Parathyroid adenoma (tissue), 2 donors: ENCODE measurements around the gene MAPKAPK3.
A peak's percentile ranks its signal among the peaks of the same experiment; 100 is the strongest.

Source experiments
- H2AFZ ChIP-seq: fragments of 300-600 bp; sonication (generic); one replicate; pipeline ENCODE4 v1.7.0; 2017; ENCODE audit warnings: antibody characterized with exemption, mild to moderate bottlenecking
- H3K27ac ChIP-seq: fragments of 300-600 bp; sonication (generic); one replicate; pipeline ENCODE4 v1.7.0; 2017
- H3K27me3 ChIP-seq: fragments of 300-600 bp; sonication (generic); one replicate; pipeline ENCODE4 v1.7.0; 2017; ENCODE audit warnings: low read length; ENCODE audit not compliant: control insufficient read depth, insufficient read depth
- H3K36me3 ChIP-seq: fragments of 300-600 bp; sonication (generic); one replicate; pipeline ENCODE4 v1.7.0; 2017; ENCODE audit warnings: low read length; ENCODE audit not compliant: control insufficient read depth, insufficient read depth
- H3K4me1 ChIP-seq: fragments of 300-600 bp; sonication (generic); one replicate; pipeline ENCODE4 v1.7.0; 2017; ENCODE audit warnings: control low read depth
- H3K4me2 ChIP-seq: fragments of 300-600 bp; sonication (generic); one replicate; pipeline ENCODE4 v1.7.0; 2017; ENCODE audit warnings: low read length
- H3K4me3 ChIP-seq: fragments of 300-600 bp; sonication (generic); one replicate; pipeline ENCODE4 v1.7.0; 2017; ENCODE audit warnings: low read depth, low read length
- H3K79me2 ChIP-seq: fragments of 300-600 bp; sonication (generic); one replicate; pipeline ENCODE4 v1.7.0; 2017; ENCODE audit warnings: control low read depth
- H3K9ac ChIP-seq: fragments of 300-600 bp; sonication (generic); one replicate; pipeline ENCODE4 v1.7.0; 2017; ENCODE audit warnings: mild to moderate bottlenecking
- H3K9me3 ChIP-seq: fragments of 300-600 bp; sonication (generic); one replicate; pipeline ENCODE4 v1.7.0; 2017; ENCODE audit warnings: low read length; ENCODE audit not compliant: control insufficient read depth
- CTCF ChIP-seq: fragments of 300-600 bp; sonication (generic); IDR thresholded peaks from one replicate; pipeline ENCODE4 v1.7.0; 2017; ENCODE audit warnings: antibody characterized with exemption, mild to moderate bottlenecking
- donor health status: primary hyperparathyroidism.

The MAPKAPK3 gene

GRCh38 chr3:50673931-50674330, 57.0 kb downstream of the MAPKAPK3 start:
- no peaks in the 10 kb centered on the region for H3K27me3 ChIP-seq

GRCh38 chr3:50674349-50675178, 57.6 kb downstream of the MAPKAPK3 start, which contains the start of gene DOCK3:
DOCK3 (plus strand) TSS chr3:50674927; CDS start chr3:50675264, 337 bp downstream.
- Histone ChIP-seq H3K9ac (peak within 1 kb of the TSS; percentile 5), H3K4me1 (peaks cover 5% of the 10 kb centered on the region), H3K36me3 (no peaks in the 10 kb centered on the region), H3K79me2 (peaks cover 2% of the 10 kb centered on the region), H3K27me3 (no peaks in the 10 kb centered on the region), H3K4me2 (peak within 1 kb of the TSS; percentile 86), H3K9me3 (no peaks in the 10 kb centered on the region), H3K27ac (no peak within 1 kb of the TSS), H2AFZ (peak within 1 kb of the TSS; percentile 97), H3K4me3 (peak within 1 kb of the TSS; percentile 53)
- no peak for TF ChIP-seq CTCF

More at GRCh38 chr3:50673931-50674330, 57.0 kb downstream of the MAPKAPK3 start:
- no peak overlapping the region for H3K4me2 ChIP-seq
- TF ChIP-seq CTCF, result no peak
- H2AFZ ChIP-seq, result peak overlapping the region; percentile 97
- H3K9ac ChIP-seq, result no peak overlapping the region
- H3K9me3 ChIP-seq, result no peaks in the 10 kb centered on the region
- H3K27ac ChIP-seq, result no peak overlapping the region
- no peaks in the 10 kb centered on the region for H3K36me3 ChIP-seq
- H3K4me3 ChIP-seq, result no peak overlapping the region
- peaks cover 5% of the 10 kb centered on the region for H3K4me1 ChIP-seq
- no peaks in the 10 kb centered on the region for H3K79me2 ChIP-seq

- H3K9me3 ChIP-seq, result no peaks in the 10 kb centered on the region
- H3K4me2 ChIP-seq, result peak overlapping the region; percentile 72
- peak overlapping the region; percentile 53 for H3K4me3 ChIP-seq
- no peaks in the 10 kb centered on the region for H3K36me3 ChIP-seq
- no peak overlapping the region for H3K27ac ChIP-seq
- peak overlapping the region; percentile 71 for H2AFZ ChIP-seq
- H3K4me1 ChIP-seq, result peaks cover 5% of the 10 kb centered on the region
- H3K27me3 ChIP-seq, result no peaks in the 10 kb centered on the region
- TF ChIP-seq CTCF, result peak; percentile 40
- no peak overlapping the region for H3K9ac ChIP-seq
- H3K79me2 ChIP-seq, result peaks cover 5% of the 10 kb centered on the region
Measured at GRCh38 chr3:50675179-50676030, 58.5 kb downstream of the MAPKAPK3 start.

GRCh38 chr3:50676031-50676705, 59.2 kb downstream of the MAPKAPK3 start:
- Histone ChIP-seq H3K4me2 (peak overlapping the region; percentile 72), H3K36me3 (no peaks in the 10 kb centered on the region), H3K79me2 (peaks cover 10% of the 10 kb centered on the region), H3K9me3 (no peaks in the 10 kb centered on the region), H3K4me3 (peak overlapping the region; percentile 53), H3K27ac (no peak overlapping the region), H3K27me3 (no peaks in the 10 kb centered on the region), H3K9ac (no peak overlapping the region), H2AFZ (peak overlapping the region; percentile 71), H3K4me1 (peaks cover 3% of the 10 kb centered on the region)
- TF ChIP-seq CTCF, result no peak
